Measurements from ENCODE around the gene ZNF280B. TPM values are rescaled to one million over a fixed set of nuclear protein-coding genes. Genes with fewer than 3 reads are reported as not detected.

Gene ZNF280B
- total and polyA plus RNA-seq, 9 of the 15 experiments (the other 6 are each of a cell fraction or from before 2014, with no cell fraction given), result 7.7 to 29.9 (median 20.0) TPM

DNA sequence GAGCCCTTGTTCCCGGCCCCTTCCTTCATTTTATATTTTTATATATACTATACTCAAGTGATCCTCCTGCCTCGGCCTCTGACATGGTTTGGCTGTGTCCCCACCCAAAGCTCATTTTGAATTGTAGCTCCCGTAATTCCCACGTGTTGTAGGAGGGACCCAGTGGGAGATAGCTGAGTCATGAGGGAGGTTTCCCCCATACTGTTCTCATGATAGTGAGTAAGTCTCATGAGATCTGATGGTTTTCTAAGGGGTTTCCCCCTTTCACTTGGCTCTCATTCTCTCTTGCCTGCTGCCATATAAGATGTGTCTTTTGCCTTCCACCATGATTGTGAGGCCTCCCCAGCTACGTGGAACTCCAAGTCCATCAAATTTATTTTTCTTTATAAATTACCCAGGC is 18.8 kb upstream of the ZNF280B start (continued):
- TF ChIP-seq, protein P1, sequence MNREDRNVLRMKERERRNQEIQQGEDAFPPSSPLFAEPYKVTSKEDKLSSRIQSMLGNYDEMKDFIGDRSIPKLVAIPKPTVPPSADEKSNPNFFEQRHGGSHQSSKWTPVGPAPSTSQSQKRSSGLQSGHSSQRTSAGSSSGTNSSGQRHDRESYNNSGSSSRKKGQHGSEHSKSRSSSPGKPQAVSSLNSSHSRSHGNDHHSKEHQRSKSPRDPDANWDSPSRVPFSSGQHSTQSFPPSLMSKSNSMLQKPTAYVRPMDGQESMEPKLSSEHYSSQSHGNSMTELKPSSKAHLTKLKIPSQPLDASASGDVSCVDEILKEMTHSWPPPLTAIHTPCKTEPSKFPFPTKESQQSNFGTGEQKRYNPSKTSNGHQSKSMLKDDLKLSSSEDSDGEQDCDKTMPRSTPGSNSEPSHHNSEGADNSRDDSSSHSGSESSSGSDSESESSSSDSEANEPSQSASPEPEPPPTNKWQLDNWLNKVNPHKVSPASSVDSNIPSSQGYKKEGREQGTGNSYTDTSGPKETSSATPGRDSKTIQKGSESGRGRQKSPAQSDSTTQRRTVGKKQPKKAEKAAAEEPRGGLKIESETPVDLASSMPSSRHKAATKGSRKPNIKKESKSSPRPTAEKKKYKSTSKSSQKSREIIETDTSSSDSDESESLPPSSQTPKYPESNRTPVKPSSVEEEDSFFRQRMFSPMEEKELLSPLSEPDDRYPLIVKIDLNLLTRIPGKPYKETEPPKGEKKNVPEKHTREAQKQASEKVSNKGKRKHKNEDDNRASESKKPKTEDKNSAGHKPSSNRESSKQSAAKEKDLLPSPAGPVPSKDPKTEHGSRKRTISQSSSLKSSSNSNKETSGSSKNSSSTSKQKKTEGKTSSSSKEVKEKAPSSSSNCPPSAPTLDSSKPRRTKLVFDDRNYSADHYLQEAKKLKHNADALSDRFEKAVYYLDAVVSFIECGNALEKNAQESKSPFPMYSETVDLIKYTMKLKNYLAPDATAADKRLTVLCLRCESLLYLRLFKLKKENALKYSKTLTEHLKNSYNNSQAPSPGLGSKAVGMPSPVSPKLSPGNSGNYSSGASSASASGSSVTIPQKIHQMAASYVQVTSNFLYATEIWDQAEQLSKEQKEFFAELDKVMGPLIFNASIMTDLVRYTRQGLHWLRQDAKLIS (CRISPR knock-in tag; IDR thresholded peaks at IDR 0.05), result peak; percentile 58; the same call in 1 of the 2 replicates

DNA sequence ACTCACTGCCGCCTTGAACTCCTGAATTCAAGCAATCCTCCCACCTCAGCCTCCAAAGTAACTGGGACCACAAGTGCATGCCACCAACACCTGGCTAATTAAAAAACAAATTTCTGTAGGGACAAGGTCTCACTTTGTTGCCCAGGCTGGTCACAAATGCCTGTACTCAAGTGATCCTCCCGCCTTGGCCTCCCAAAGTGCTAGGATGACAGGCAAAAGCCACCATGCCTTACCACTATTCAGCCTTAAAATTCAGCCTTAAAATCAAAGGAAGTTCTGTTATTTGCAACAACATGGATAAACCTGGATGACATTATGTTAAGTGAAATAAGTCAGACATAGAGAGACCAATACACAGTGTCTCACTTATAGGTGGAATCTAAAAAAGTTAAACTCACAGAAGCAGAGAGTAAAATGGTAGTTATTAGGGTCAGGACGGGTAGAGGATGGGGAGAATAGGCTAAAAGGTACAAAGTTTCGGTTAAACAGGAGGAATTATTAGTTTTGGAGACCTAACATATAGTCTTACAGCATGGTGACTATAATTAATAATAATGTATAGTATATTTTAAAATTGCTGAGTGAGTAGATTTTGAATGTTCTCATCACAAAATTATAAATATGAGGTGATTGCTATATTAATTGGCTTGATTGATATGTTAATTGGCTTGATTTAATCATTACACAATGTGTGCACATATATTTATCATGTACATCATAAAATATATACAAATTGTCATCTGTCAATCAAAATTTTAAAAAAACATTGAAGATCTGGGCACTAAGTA is 17.8 kb upstream of the ZNF280B start:
- H3K27me3 ChIP-seq (ENCODE audit: control insufficient read depth in 2 of 2, insufficient read depth in 2 of 2, low read length in 2 of 2), result no peaks in the 10 kb centered on the region
- no peak overlapping the region for H3K4me3 ChIP-seq
- POLR2A ChIA-PET, result interaction anchor here (0.7 to 1.7 kb wide), 3 partner anchors 11 to 28 kb away, joined by 3 to 4 read pairs (median 3); partner anchors contain the start of gene ZNF280B
- ATAC-seq, result no peak
- no peak overlapping the region for H3K27ac ChIP-seq (ENCODE audit: extremely low read depth, low read depth, low read length)
- in situ Hi-C loops (cut with MboI) (loop anchor here (25.0 kb wide), 1 partner anchor 1114 kb away; the partner anchor contains the start of gene HIC2), intact Hi-C loops (cut with micrococcal nuclease) (no loop called here)
- no TSS peak for BruUV-seq (replicated peaks)
- FAIRE-seq, result no peak
- 65% methylated on average over 4 of the region's 4 CpGs for WGBS (ENCODE audit: insufficient coverage, low coverage, missing lambda C conversion rate)
- TF ChIP-seq ZNF282 (CRISPR knock-in tag; IDR thresholded peaks at IDR 0.05) (no peak), SMAD3 (CRISPR knock-in tag; conservative IDR thresholded peaks at IDR 0.05) (no peak), TEAD4 (IDR thresholded peaks at IDR 0.05; ENCODE audit: low read length) (no peak), TEAD4 (CRISPR knock-in tag; IDR thresholded peaks at IDR 0.05; ENCODE audit: borderline replicate concordance) (no peak), MAFG (tag; conservative IDR thresholded peaks at IDR 0.05) (no peak), ZNF780A (CRISPR knock-in tag; IDR thresholded peaks at IDR 0.05) (no peak)
- TF ChIP-seq, protein P2, sequence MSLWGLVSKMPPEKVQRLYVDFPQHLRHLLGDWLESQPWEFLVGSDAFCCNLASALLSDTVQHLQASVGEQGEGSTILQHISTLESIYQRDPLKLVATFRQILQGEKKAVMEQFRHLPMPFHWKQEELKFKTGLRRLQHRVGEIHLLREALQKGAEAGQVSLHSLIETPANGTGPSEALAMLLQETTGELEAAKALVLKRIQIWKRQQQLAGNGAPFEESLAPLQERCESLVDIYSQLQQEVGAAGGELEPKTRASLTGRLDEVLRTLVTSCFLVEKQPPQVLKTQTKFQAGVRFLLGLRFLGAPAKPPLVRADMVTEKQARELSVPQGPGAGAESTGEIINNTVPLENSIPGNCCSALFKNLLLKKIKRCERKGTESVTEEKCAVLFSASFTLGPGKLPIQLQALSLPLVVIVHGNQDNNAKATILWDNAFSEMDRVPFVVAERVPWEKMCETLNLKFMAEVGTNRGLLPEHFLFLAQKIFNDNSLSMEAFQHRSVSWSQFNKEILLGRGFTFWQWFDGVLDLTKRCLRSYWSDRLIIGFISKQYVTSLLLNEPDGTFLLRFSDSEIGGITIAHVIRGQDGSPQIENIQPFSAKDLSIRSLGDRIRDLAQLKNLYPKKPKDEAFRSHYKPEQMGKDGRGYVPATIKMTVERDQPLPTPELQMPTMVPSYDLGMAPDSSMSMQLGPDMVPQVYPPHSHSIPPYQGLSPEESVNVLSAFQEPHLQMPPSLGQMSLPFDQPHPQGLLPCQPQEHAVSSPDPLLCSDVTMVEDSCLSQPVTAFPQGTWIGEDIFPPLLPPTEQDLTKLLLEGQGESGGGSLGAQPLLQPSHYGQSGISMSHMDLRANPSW (CRISPR knock-in tag; IDR thresholded peaks at IDR 0.05), result peak; percentile 85; the same call in 1 of the 2 replicates
- TF ChIP-seq, protein P3, sequence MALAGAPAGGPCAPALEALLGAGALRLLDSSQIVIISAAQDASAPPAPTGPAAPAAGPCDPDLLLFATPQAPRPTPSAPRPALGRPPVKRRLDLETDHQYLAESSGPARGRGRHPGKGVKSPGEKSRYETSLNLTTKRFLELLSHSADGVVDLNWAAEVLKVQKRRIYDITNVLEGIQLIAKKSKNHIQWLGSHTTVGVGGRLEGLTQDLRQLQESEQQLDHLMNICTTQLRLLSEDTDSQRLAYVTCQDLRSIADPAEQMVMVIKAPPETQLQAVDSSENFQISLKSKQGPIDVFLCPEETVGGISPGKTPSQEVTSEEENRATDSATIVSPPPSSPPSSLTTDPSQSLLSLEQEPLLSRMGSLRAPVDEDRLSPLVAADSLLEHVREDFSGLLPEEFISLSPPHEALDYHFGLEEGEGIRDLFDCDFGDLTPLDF (CRISPR knock-in tag; IDR thresholded peaks at IDR 0.05), result peak; percentile 60; the same call in 1 of the 2 replicates
- TF ChIP-seq, protein P4, sequence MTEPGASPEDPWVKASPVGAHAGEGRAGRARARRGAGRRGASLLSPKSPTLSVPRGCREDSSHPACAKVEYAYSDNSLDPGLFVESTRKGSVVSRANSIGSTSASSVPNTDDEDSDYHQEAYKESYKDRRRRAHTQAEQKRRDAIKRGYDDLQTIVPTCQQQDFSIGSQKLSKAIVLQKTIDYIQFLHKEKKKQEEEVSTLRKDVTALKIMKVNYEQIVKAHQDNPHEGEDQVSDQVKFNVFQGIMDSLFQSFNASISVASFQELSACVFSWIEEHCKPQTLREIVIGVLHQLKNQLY (CRISPR knock-in tag; conservative IDR thresholded peaks at IDR 0.05), result peak in 1 of 2 experiments; percentile 88; a peak in 1 of 4 replicates
- peaks cover 5 to 11% of the 10 kb centered on the region in 2 experiments for H3K4me1 ChIP-seq (replicated peaks in 1 of 2; ENCODE audit: control insufficient read depth in 2 of 2, insufficient read depth in 2 of 2, low read length in 2 of 2)
- H4K20me1 ChIP-seq (replicated peaks; ENCODE audit: control insufficient read depth, insufficient read depth, low read length), result no peaks in the 10 kb centered on the region
- CTCF ChIA-PET (ENCODE audit: low intra/inter-chr PET ratio), result interaction anchor here (0.6 kb wide), 1 partner anchor 148 kb away, joined by 5 read pairs; no protein-coding TSS in a partner anchor
- no peaks in the 10 kb centered on the region for H3K79me2 ChIP-seq (ENCODE audit: control insufficient read depth, insufficient read depth, low read length)
- H3K36me3 ChIP-seq (ENCODE audit: control insufficient read depth, insufficient read depth, low read length), result no peaks in the 10 kb centered on the region
- H3K9me3 ChIP-seq (replicated peaks; ENCODE audit: control insufficient read depth, insufficient read depth, low read depth, low read length), result no peaks in the 10 kb centered on the region; the same call in 1 of the 2 replicates
- H2AFZ ChIP-seq (ENCODE audit: low read depth, low read length), result no peak overlapping the region
- H3K9ac ChIP-seq (ENCODE audit: insufficient read depth in 1 of 2, low read depth in 2 of 2, low read length in 2 of 2), result no peak overlapping the region
- no peaks in the 10 kb centered on the region for H3K9me1 ChIP-seq (ENCODE audit: control insufficient read depth, insufficient read depth, low read length)
- no peak for DNase-seq (ENCODE audit: extremely low read depth in 1 of 4, low spot score in 3 of 4)
- H3K4me2 ChIP-seq (ENCODE audit: insufficient read depth, low read length), result no peak overlapping the region

All from K562 (cell line).